ENCODE data around the gene TAS2R41. TPM values are rescaled to one million over a fixed set of nuclear protein-coding genes. Genes with fewer than 3 reads are reported as not detected.

TAS2R41 gene
- total RNA-seq, 1 donor from 2014 or later: not detected

DNA sequence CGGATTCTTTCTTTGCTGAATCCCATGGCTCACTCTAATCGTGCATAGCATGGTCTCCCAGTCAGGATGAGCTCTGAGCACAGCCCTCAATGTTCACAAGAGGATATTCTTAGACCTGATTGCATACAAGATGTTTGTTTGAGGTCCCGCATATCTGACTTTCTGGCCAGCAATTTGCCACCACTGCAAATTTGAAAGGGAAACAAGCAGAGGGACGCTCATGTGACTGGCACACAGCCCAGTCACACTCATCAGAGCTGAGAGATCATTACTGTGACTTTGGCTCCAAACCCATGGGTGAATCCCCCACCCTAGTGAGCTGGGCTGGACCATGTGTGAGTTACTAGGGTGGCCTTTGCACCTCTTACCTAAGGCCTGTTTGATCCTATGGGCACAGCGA, 9.9 kb downstream of the TAS2R41 start:
- no peak for DNase-seq (ENCODE audit: extremely low spot score, unreplicated experiment)
- Mint-ChIP-seq H3K36me3 (no peaks in the 10 kb centered on the region), H3K4me1 (ENCODE audit: unreplicated experiment) (no peaks in the 10 kb centered on the region), H3K27ac (no peak overlapping the region), H3K9me3 (no peaks in the 10 kb centered on the region), H3K27me3 (no peaks in the 10 kb centered on the region), H3K4me3 (no peak overlapping the region)
- no peak for TF ChIP-seq CTCF (conservative IDR thresholded peaks at IDR 0.05)

- Mint-ChIP-seq H3K36me3 (no peaks in the 10 kb centered on the region), H3K27ac (no peak overlapping the region), H3K4me1 (ENCODE audit: unreplicated experiment) (no peaks in the 10 kb centered on the region), H3K27me3 (no peaks in the 10 kb centered on the region), H3K4me3 (no peak overlapping the region), H3K9me3 (no peaks in the 10 kb centered on the region)
- DNase-seq (ENCODE audit: extremely low spot score, unreplicated experiment): no peak
- TF ChIP-seq CTCF (conservative IDR thresholded peaks at IDR 0.05): no peak
These were observed 13.1 kb downstream of the TAS2R41 start for GRCh38 chr7:143490717-143491306.

GRCh38 chr7:143492043-143492471, 14.4 kb downstream of the TAS2R41 start:
- H3K27me3 Mint-ChIP-seq: no peaks in the 10 kb centered on the region
- DNase-seq (ENCODE audit: extremely low spot score, unreplicated experiment): no peak
- no peaks in the 10 kb centered on the region for H3K4me1 Mint-ChIP-seq (ENCODE audit: unreplicated experiment)
- no peak overlapping the region for H3K4me3 Mint-ChIP-seq
- no peak for TF ChIP-seq CTCF (conservative IDR thresholded peaks at IDR 0.05)
- no peaks in the 10 kb centered on the region for H3K9me3 Mint-ChIP-seq
- no peak overlapping the region for H3K27ac Mint-ChIP-seq
- no peaks in the 10 kb centered on the region for H3K36me3 Mint-ChIP-seq

- H3K27ac Mint-ChIP-seq: no peak overlapping the region
- no peaks in the 10 kb centered on the region for H3K36me3 Mint-ChIP-seq
- H3K4me3 Mint-ChIP-seq: no peak overlapping the region
- DNase-seq (ENCODE audit: extremely low spot score, unreplicated experiment): no peak
- no peaks in the 10 kb centered on the region for H3K4me1 Mint-ChIP-seq (ENCODE audit: unreplicated experiment)
- TF ChIP-seq CTCF (conservative IDR thresholded peaks at IDR 0.05): no peak
- no peaks in the 10 kb centered on the region for H3K9me3 Mint-ChIP-seq
- H3K27me3 Mint-ChIP-seq: no peaks in the 10 kb centered on the region
These were observed 15.4 kb downstream of the TAS2R41 start for GRCh38 chr7:143492799-143493739.

DNA sequence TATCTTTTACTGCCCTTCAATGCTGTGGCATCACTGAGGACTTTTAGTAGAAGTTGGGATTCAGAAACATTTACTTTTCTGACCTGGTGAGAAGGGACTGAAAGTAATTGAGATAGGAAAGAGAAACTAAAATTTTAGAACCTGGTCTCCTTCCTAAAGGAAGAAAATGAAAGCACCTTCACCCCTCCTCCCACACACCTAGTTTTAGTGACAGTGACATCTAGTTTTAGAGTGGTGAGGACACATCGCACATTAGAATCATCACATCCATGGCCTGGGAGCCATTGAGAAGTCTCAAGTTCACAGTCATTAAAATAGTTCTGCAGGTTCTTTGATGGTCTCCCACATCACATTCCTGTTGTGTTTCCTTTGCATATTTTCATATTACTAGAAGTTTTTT, 16.1 kb downstream of the TAS2R41 start:
- Mint-ChIP-seq H3K36me3 (no peaks in the 10 kb centered on the region), H3K27ac (no peak overlapping the region), H3K4me1 (ENCODE audit: unreplicated experiment) (no peaks in the 10 kb centered on the region), H3K4me3 (no peak overlapping the region), H3K27me3 (no peaks in the 10 kb centered on the region), H3K9me3 (no peaks in the 10 kb centered on the region)
- TF ChIP-seq CTCF (conservative IDR thresholded peaks at IDR 0.05): no peak
- DNase-seq (ENCODE audit: extremely low spot score, unreplicated experiment): no peak
